ENCODE measurements around the gene DCP1B.

The DCP1B gene

DNA sequence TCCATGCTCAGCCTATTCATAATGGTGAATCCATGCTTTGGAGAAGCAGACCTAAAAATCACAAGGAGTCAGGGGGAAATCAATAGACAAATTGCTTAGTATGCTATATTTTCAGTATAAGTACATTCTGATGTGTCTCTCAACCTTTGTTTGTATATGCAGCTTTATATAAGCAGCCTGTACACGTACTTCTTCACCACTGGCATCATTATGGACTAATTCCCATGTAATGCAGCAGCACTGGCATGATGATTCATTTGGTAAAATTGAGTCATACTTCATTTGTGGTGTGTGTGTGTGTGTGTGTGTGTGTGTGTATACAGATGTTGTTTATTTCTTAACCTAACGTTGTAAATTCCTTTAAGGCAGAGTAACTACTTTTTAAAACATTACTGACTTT is 10.9 kb downstream of the DCP1B start:
- Histone ChIP-seq H3K27ac (ENCODE audit: low read length) (no peak overlapping the region), H2AFZ (ENCODE audit: low read depth, low read length) (no peak overlapping the region), H3K4me1 (ENCODE audit: low read length) (peaks cover 15% of the 10 kb centered on the region), H3K4me3 (ENCODE audit: low read length) (no peak overlapping the region), H3K79me2 (ENCODE audit: low read length) (no peaks in the 10 kb centered on the region), H3K36me3 (replicated peaks; ENCODE audit: low read depth, low read length) (peaks cover 15% of the 10 kb centered on the region), H3K4me2 (ENCODE audit: low read length) (no peak overlapping the region), H3K27me3 (ENCODE audit: low read depth, low read length) (no peaks in the 10 kb centered on the region), H3K9me3 (ENCODE audit: insufficient read depth, low read length) (no peaks in the 10 kb centered on the region), H4K20me1 (ENCODE audit: insufficient read depth, low read length) (0 out of 2 replicates have a peak, but pooled peaks cover 11% of the 10 kb centered on the region), H3K9ac (ENCODE audit: low read length) (no peak overlapping the region)
- TF ChIP-seq, protein P1, sequence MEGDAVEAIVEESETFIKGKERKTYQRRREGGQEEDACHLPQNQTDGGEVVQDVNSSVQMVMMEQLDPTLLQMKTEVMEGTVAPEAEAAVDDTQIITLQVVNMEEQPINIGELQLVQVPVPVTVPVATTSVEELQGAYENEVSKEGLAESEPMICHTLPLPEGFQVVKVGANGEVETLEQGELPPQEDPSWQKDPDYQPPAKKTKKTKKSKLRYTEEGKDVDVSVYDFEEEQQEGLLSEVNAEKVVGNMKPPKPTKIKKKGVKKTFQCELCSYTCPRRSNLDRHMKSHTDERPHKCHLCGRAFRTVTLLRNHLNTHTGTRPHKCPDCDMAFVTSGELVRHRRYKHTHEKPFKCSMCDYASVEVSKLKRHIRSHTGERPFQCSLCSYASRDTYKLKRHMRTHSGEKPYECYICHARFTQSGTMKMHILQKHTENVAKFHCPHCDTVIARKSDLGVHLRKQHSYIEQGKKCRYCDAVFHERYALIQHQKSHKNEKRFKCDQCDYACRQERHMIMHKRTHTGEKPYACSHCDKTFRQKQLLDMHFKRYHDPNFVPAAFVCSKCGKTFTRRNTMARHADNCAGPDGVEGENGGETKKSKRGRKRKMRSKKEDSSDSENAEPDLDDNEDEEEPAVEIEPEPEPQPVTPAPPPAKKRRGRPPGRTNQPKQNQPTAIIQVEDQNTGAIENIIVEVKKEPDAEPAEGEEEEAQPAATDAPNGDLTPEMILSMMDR (IDR thresholded peaks at IDR 0.05; ENCODE audit: low read depth, low read length) = no peak
- no peak for TF ChIP-seq EZH2phosphoT487 (IDR thresholded peaks at IDR 0.05; ENCODE audit: low read depth)

DNA sequence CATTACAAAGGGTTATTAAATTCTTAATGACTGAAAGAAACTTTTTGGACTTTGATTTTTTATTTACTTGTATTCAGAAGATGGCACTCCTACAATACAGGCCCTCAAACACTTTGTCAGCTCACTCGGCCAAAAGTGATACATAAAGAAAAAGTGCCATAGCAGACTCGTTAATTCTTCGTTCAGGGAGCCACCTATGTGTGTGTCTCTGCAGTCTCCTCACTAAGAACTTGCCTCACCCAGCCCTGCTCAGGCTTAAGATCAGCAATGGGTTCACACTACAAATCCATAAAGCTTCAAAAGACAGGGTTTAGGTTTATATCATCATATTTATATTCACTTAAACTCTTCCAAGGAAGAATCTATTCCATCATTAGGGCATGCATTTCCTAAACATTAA is 11.5 kb downstream of the DCP1B start:
- H3K4me3 ChIP-seq (ENCODE audit: low read length) = no peak overlapping the region
- H3K9ac ChIP-seq (ENCODE audit: low read length) = no peak overlapping the region
- H2AFZ ChIP-seq (ENCODE audit: low read depth, low read length) = no peak overlapping the region
- H3K9me3 ChIP-seq (ENCODE audit: insufficient read depth, low read length) = no peaks in the 10 kb centered on the region
- H3K27me3 ChIP-seq (ENCODE audit: low read depth, low read length) = no peaks in the 10 kb centered on the region
- no peak for TF ChIP-seq EZH2phosphoT487 (IDR thresholded peaks at IDR 0.05; ENCODE audit: low read depth)
- TF ChIP-seq, protein P1 (IDR thresholded peaks at IDR 0.05; ENCODE audit: low read depth, low read length) = no peak
- no peak overlapping the region for H3K4me2 ChIP-seq (ENCODE audit: low read length)
- no peaks in the 10 kb centered on the region for H3K79me2 ChIP-seq (ENCODE audit: low read length)
- peaks cover 15% of the 10 kb centered on the region for H3K4me1 ChIP-seq (ENCODE audit: low read length)
- peaks cover 21% of the 10 kb centered on the region for H3K36me3 ChIP-seq (replicated peaks; ENCODE audit: low read depth, low read length)
- H3K27ac ChIP-seq (ENCODE audit: low read length) = no peak overlapping the region
- 0 out of 2 replicates have a peak, but pooled peaks cover 11% of the 10 kb centered on the region for H4K20me1 ChIP-seq (ENCODE audit: insufficient read depth, low read length)

DNA sequence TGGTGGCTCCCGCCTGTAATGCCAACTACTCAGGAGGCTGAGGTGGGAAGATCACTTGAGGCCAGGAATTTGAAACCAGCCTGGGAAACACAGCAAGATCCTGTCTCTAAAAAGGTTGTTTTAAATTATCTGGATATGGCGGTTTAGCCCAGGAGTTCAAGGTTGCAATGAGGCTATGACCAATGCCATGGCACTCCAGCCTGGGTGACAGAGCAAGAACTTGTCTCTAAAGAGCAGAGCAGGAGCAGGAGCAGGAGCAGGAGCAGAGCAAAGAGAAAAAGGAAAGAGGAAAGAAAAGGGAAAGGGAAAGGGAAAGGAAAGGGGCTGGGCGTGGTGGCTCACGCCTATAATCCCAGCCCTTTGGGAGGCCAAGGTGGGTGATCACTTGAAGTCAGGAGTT is 15.1 kb downstream of the DCP1B start:
- no peak overlapping the region for H3K4me3 ChIP-seq (ENCODE audit: low read length)
- no peaks in the 10 kb centered on the region for H4K20me1 ChIP-seq (ENCODE audit: insufficient read depth, low read length)
- peaks cover 12% of the 10 kb centered on the region; the same call in 1 of the 2 replicates for H3K9me3 ChIP-seq (ENCODE audit: insufficient read depth, low read length)
- no peaks in the 10 kb centered on the region for H3K4me1 ChIP-seq (ENCODE audit: low read length)
- H3K9ac ChIP-seq (ENCODE audit: low read length) = no peak overlapping the region
- H3K36me3 ChIP-seq (replicated peaks; ENCODE audit: low read depth, low read length) = peaks cover 44% of the 10 kb centered on the region
- TF ChIP-seq EZH2phosphoT487 (IDR thresholded peaks at IDR 0.05; ENCODE audit: low read depth) = no peak
- TF ChIP-seq, protein P1 (IDR thresholded peaks at IDR 0.05; ENCODE audit: low read depth, low read length) = no peak
- no peak overlapping the region for H2AFZ ChIP-seq (ENCODE audit: low read depth, low read length)
- H3K4me2 ChIP-seq (ENCODE audit: low read length) = no peak overlapping the region
- H3K27me3 ChIP-seq (ENCODE audit: low read depth, low read length) = no peaks in the 10 kb centered on the region
- H3K79me2 ChIP-seq (ENCODE audit: low read length) = no peaks in the 10 kb centered on the region
- no peak overlapping the region for H3K27ac ChIP-seq (ENCODE audit: low read length)

DNA sequence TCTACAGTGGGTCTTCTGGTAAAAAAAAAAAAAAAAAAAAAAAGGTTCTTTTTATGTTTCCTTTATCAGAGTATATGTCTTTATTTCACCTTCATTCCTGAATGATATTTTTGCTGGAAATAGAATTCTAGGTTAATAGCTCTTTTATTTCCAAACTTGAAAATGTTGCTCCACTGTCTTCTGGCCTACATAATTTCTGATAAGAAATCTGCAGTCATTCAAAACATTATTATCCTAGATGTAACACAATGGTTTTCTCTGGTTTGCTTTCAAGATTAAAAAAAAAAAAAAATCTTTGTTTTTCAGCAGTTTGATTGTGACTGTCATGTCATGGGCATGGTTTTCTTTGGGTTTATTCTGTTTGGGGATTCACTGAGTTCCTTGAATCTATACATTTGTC is 19.5 kb downstream of the DCP1B start:
- Histone ChIP-seq H3K36me3 (replicated peaks; ENCODE audit: low read depth, low read length) (peaks cover 39% of the 10 kb centered on the region), H3K9me3 (ENCODE audit: insufficient read depth, low read length) (peaks cover 12% of the 10 kb centered on the region; the same call in 1 of the 2 replicates), H3K79me2 (ENCODE audit: low read length) (no peaks in the 10 kb centered on the region), H3K27ac (ENCODE audit: low read length) (no peak overlapping the region), H4K20me1 (ENCODE audit: insufficient read depth, low read length) (no peaks in the 10 kb centered on the region), H2AFZ (ENCODE audit: low read depth, low read length) (no peak overlapping the region), H3K9ac (ENCODE audit: low read length) (no peak overlapping the region), H3K4me2 (ENCODE audit: low read length) (no peak overlapping the region), H3K4me1 (ENCODE audit: low read length) (no peaks in the 10 kb centered on the region), H3K4me3 (ENCODE audit: low read length) (no peak overlapping the region), H3K27me3 (ENCODE audit: low read depth, low read length) (no peaks in the 10 kb centered on the region)
- TF ChIP-seq EZH2phosphoT487 (IDR thresholded peaks at IDR 0.05; ENCODE audit: low read depth) = no peak
- TF ChIP-seq, protein P1 (IDR thresholded peaks at IDR 0.05; ENCODE audit: low read depth, low read length) = no peak
